Ishikawa (cell line): ENCODE results near the gene RNF215.

ENCODE experiments used
- EP300 ChIP-seq: IDR thresholded peaks from 2 replicates; pipeline ENCODE4 v1.6.1; 2012; ENCODE audit warnings: borderline replicate concordance
- RAD21 ChIP-seq: IDR thresholded peaks from 2 replicates; pipeline ENCODE4 v1.6.1; 2012; ENCODE audit warnings: low read depth
- REST ChIP-seq: IDR thresholded peaks from 2 replicates; pipeline ENCODE4 v1.6.1; 2012; ENCODE audit warnings: low read depth, mild to moderate bottlenecking
- TAF1 ChIP-seq: IDR thresholded peaks from 2 replicates; pipeline ENCODE4 v1.6.1; 2012; ENCODE audit warnings: low read depth, mild to moderate bottlenecking
- TCF12 ChIP-seq: IDR thresholded peaks from 2 replicates; pipeline ENCODE4 v1.6.1; 2012; ENCODE audit warnings: low read depth
- TEAD4 ChIP-seq: IDR thresholded peaks from 2 replicates; pipeline ENCODE4 v1.6.1; 2012

- no peak for TF ChIP-seq TAF1
- no peak for TF ChIP-seq RAD21
- no peak for TF ChIP-seq EP300
- TF ChIP-seq REST, result no peak
- no peak for TF ChIP-seq TEAD4
- 0 out of 2 replicates have a peak, but pooled peaks have one; percentile 15 for TF ChIP-seq TCF12
Observed at GRCh38 chr22:30393322-30393680, 6.1 kb upstream of the RNF215 start.
